ENCODE data around the gene SNAPC1.
A peak's percentile ranks its signal among the peaks of the same experiment; 100 is the strongest.

SNAPC1 gene

DNA sequence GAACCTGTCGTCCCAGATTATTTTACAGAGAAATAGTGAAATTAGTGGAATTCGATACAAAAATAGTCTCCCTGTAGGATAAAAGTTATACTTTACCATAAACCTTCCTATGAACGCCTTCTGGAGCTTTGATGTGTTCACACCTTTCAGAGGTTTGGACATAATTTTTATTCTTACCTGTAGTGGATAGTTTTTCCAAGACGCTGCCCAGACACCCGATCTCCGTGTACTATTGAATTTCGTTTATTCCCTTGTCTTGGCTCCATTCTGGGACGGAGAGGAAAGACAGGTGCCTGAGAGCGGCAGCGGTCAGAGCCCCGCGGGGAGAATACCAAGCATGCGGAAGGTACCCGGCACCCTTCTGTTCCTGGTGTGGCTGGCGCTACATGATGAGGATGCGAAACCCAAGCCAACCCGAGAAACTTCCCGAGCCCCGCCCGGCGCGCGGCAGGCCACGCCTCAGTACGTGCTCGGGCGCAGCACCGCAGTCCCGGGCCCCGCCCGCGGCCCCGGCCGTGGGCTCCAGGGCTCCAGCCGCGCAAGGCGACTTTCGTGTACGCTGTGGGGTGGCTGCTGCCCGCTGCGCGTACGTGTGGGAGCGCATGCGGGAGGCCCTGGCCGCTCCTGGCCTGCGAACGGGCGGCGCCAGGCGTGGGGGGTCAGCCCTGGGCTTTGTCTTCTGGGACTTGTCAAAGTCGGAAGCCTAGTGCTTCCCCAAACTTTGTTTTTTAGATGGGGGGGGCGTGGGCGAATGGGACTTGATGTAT, 11.3 kb upstream of the SNAPC1 start (continued):
- TF ChIP-seq ZBTB20 (tag by site-specific recombination; IDR thresholded peaks at IDR 0.05), result peak; percentile 95
- TF ChIP-seq, protein P1, sequence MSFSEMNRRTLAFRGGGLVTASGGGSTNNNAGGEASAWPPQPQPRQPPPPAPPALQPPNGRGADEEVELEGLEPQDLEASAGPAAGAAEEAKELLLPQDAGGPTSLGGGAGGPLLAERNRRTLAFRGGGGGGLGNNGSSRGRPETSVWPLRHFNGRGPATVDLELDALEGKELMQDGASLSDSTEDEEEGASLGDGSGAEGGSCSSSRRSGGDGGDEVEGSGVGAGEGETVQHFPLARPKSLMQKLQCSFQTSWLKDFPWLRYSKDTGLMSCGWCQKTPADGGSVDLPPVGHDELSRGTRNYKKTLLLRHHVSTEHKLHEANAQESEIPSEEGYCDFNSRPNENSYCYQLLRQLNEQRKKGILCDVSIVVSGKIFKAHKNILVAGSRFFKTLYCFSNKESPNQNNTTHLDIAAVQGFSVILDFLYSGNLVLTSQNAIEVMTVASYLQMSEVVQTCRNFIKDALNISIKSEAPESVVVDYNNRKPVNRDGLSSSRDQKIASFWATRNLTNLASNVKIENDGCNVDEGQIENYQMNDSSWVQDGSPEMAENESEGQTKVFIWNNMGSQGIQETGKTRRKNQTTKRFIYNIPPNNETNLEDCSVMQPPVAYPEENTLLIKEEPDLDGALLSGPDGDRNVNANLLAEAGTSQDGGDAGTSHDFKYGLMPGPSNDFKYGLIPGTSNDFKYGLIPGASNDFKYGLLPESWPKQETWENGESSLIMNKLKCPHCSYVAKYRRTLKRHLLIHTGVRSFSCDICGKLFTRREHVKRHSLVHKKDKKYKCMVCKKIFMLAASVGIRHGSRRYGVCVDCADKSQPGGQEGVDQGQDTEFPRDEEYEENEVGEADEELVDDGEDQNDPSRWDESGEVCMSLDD (tag by site-specific recombination; IDR thresholded peaks at IDR 0.05), result no peak
- no peak for TF ChIP-seq ZNF514 (tag by site-specific recombination; IDR thresholded peaks at IDR 0.05)
- TF ChIP-seq ZXDB (tag by site-specific recombination; IDR thresholded peaks at IDR 0.05), result no peak
- TF ChIP-seq ZNF830 (tag by site-specific recombination; IDR thresholded peaks at IDR 0.05; ENCODE audit: low read depth), result no peak
- TF ChIP-seq, protein P2, sequence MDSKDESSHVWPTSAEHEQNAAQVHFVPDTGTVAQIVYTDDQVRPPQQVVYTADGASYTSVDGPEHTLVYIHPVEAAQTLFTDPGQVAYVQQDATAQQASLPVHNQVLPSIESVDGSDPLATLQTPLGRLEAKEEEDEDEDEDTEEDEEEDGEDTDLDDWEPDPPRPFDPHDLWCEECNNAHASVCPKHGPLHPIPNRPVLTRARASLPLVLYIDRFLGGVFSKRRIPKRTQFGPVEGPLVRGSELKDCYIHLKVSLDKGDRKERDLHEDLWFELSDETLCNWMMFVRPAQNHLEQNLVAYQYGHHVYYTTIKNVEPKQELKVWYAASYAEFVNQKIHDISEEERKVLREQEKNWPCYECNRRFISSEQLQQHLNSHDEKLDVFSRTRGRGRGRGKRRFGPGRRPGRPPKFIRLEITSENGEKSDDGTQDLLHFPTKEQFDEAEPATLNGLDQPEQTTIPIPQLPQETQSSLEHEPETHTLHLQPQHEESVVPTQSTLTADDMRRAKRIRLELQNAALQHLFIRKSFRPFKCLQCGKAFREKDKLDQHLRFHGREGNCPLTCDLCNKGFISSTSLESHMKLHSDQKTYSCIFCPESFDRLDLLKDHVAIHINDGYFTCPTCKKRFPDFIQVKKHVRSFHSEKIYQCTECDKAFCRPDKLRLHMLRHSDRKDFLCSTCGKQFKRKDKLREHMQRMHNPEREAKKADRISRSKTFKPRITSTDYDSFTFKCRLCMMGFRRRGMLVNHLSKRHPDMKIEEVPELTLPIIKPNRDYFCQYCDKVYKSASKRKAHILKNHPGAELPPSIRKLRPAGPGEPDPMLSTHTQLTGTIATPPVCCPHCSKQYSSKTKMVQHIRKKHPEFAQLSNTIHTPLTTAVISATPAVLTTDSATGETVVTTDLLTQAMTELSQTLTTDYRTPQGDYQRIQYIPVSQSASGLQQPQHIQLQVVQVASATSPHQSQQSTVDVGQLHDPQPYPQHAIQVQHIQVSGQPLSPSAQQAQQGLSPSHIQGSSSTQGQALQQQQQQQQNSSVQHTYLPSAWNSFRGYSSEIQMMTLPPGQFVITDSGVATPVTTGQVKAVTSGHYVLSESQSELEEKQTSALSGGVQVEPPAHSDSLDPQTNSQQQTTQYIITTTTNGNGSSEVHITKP (tag by site-specific recombination; IDR thresholded peaks at IDR 0.05), result 0 out of 2 replicates have a peak, but pooled peaks have one; percentile 28

DNA sequence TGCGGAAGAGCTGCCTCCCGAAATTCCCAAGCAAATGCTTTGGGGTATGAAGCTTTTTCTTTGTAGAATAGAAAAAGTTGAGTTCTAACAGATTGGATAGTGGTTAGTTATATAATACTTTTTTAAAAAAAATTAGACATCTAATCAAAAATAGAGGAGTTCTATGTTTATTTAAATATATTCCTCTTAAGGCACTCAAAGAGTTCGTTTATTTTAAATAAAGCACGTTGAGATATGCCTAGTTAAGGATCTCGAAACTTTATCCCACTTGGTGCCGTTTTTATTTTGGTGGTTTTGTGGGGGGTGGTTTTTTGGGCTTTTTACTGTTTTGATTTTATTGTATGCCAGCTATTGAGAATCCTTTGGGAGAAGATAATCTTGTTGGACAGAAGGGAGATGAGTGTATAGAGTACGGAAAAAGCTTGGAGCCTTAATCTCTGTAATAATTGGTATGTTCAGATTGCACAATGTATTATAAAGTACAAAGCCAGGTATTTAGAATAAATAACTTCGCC, 10.7 kb upstream of the SNAPC1 start:
- H3K27ac ChIP-seq (ENCODE audit: extremely low read depth, low read depth, low read length), result peak overlapping the region; percentile 43; the same call in 1 of the 2 replicates
- ChIA-PET CTCF (interaction anchor here (0.6 kb wide), 1 partner anchor 62 kb away, joined by 3 read pairs; no protein-coding TSS in a partner anchor), POLR2A (interaction anchor here (7.3 kb wide), 1 partner anchor 12 kb away, joined by 56 read pairs; the partner anchor contains the start of gene SNAPC1)
- peak overlapping the region; percentile 49 for H3K4me3 ChIP-seq (ENCODE audit: low read depth, low read length)
- peaks cover 13 to 20% of the 10 kb centered on the region in 2 experiments for H3K36me3 ChIP-seq (ENCODE audit: control insufficient read depth in 2 of 2, insufficient read depth in 1 of 2, low read length in 2 of 2)
- peaks cover 26% of the 10 kb centered on the region for H3K4me1 ChIP-seq (ENCODE audit: control insufficient read depth, insufficient read depth, low read length)
- TF ChIP-seq ZNF341 (tag by site-specific recombination; IDR thresholded peaks at IDR 0.05; ENCODE audit: low read depth), result no peak
- TF ChIP-seq, protein P3, sequence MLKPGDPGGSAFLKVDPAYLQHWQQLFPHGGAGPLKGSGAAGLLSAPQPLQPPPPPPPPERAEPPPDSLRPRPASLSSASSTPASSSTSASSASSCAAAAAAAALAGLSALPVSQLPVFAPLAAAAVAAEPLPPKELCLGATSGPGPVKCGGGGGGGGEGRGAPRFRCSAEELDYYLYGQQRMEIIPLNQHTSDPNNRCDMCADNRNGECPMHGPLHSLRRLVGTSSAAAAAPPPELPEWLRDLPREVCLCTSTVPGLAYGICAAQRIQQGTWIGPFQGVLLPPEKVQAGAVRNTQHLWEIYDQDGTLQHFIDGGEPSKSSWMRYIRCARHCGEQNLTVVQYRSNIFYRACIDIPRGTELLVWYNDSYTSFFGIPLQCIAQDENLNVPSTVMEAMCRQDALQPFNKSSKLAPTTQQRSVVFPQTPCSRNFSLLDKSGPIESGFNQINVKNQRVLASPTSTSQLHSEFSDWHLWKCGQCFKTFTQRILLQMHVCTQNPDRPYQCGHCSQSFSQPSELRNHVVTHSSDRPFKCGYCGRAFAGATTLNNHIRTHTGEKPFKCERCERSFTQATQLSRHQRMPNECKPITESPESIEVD (tag by site-specific recombination; IDR thresholded peaks at IDR 0.05), result 0 out of 2 replicates have a peak, but pooled peaks have one; percentile 15
- no peak for TF ChIP-seq ZNF202 (tag by site-specific recombination; IDR thresholded peaks at IDR 0.05; ENCODE audit: borderline replicate concordance)
- 0 out of 2 replicates have a peak, but pooled peaks have one; percentile 2 for TF ChIP-seq EGR2 (tag by site-specific recombination; IDR thresholded peaks at IDR 0.05; ENCODE audit: low read depth)
- no peak for TF ChIP-seq ZNF146 (tag by site-specific recombination; IDR thresholded peaks at IDR 0.05)
- TF ChIP-seq, protein P4, sequence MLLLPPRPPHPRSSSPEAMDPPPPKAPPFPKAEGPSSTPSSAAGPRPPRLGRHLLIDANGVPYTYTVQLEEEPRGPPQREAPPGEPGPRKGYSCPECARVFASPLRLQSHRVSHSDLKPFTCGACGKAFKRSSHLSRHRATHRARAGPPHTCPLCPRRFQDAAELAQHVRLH (tag by site-specific recombination; IDR thresholded peaks at IDR 0.05), result no peak
- TF ChIP-seq KLF1 (tag by site-specific recombination; IDR thresholded peaks at IDR 0.05), result no peak
- TF ChIP-seq, protein P5, sequence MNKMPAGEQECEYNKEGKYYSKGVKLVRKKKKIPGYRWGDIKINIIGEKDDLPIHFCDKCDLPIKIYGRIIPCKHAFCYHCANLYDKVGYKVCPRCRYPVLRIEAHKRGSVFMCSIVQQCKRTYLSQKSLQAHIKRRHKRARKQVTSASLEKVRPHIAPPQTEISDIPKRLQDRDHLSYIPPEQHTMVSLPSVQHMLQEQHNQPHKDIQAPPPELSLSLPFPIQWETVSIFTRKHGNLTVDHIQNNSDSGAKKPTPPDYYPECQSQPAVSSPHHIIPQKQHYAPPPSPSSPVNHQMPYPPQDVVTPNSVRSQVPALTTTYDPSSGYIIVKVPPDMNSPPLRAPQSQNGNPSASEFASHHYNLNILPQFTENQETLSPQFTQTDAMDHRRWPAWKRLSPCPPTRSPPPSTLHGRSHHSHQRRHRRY (tag by site-specific recombination; IDR thresholded peaks at IDR 0.05), result no peak
- no peak for TF ChIP-seq ZSCAN16 (tag by site-specific recombination; IDR thresholded peaks at IDR 0.05)
- TF ChIP-seq ZNF335 (tag by site-specific recombination; conservative IDR thresholded peaks at IDR 0.05), result peak; percentile 79
- H3K9me3 ChIP-seq (ENCODE audit: control insufficient read depth, insufficient read depth, low read depth, low read length), result no peaks in the 10 kb centered on the region

Measured in HEK293 (cell line).